Measurements from ENCODE around the gene KIN. TPM values are rescaled to one million over a fixed set of nuclear protein-coding genes. Genes with fewer than 3 reads are reported as not detected.
"Not testable (repeated sequence)": the region's sequence is repeated elsewhere in the genome, so short reads cannot be mapped to it uniquely, and the experiment has no call there.

KIN gene
- total and polyA plus RNA-seq, 2 experiments from 2014 or later = 8.5 to 31.7 TPM

- not testable (repeated sequence) for H3K36me3 ChIP-seq (ENCODE audit: insufficient read depth); H3K9me2 ChIP-seq (ENCODE audit: insufficient read depth); H2AFZ ChIP-seq; H3K27ac ChIP-seq (ENCODE audit: low read depth); H3K4me3 Mint-ChIP-seq; H3K27me3 ChIP-seq (ENCODE audit: insufficient read depth); H4K20me1 ChIP-seq (replicated peaks; ENCODE audit: insufficient read depth); H3K4me2 ChIP-seq; ATAC-seq; H3K4me1 ChIP-seq (ENCODE audit: insufficient read depth); H3K79me2 ChIP-seq (replicated peaks; ENCODE audit: insufficient read depth); H3K27me3 Mint-ChIP-seq (ENCODE audit: insufficient read depth, low read depth, poor library complexity); H3K4me1 Mint-ChIP-seq; H3F3A ChIP-seq (replicated peaks; ENCODE audit: low read depth); H3K4me3 ChIP-seq; H3K9me3 Mint-ChIP-seq
- DNase-seq (ENCODE audit: low spot score) = peak; percentile 37
- Mint-ChIP-seq H3K27ac (peak overlapping the region; percentile 58), H3K36me3 (ENCODE audit: low read depth) (peaks cover 17% of the 10 kb centered on the region; the same call in 2 of the 3 replicates)
These were observed 39.2 kb downstream of the KIN start for GRCh38 chr10:7748637-7749036.

GRCh38 chr10:7744307-7744706, 43.5 kb downstream of the KIN start:
- Mint-ChIP-seq H3K27me3 (ENCODE audit: insufficient read depth, low read depth, poor library complexity) (peaks cover 2% of the 10 kb centered on the region), H3K4me3 (no peak overlapping the region), H3K27ac (no peak overlapping the region), H3K4me1 (no peaks in the 10 kb centered on the region), H3K36me3 (ENCODE audit: low read depth) (no peaks in the 10 kb centered on the region), H3K9me3 (no peaks in the 10 kb centered on the region)
- ATAC-seq (no peak), DNase-seq (ENCODE audit: low spot score) (no peak)
- Histone ChIP-seq H3K36me3 (ENCODE audit: insufficient read depth) (no peaks in the 10 kb centered on the region), H3F3A (replicated peaks; ENCODE audit: low read depth) (no peaks in the 10 kb centered on the region), H2AFZ (no peak overlapping the region), H4K20me1 (replicated peaks; ENCODE audit: insufficient read depth) (no peaks in the 10 kb centered on the region), H3K27me3 (ENCODE audit: insufficient read depth) (no peaks in the 10 kb centered on the region), H3K9me2 (ENCODE audit: insufficient read depth) (no peaks in the 10 kb centered on the region), H3K79me2 (replicated peaks; ENCODE audit: insufficient read depth) (no peaks in the 10 kb centered on the region), H3K4me1 (ENCODE audit: insufficient read depth) (no peaks in the 10 kb centered on the region), H3K4me2 (no peak overlapping the region), H3K27ac (ENCODE audit: low read depth) (no peak overlapping the region), H3K4me3 (no peak overlapping the region)
- no peak for TF ChIP-seq STAT1 (IDR thresholded peaks at IDR 0.05; ENCODE audit: unreplicated experiment)
- no peak for TF ChIP-seq ZNF114 (CRISPR knock-in tag; IDR thresholded peaks at IDR 0.05)
- no peak for TF ChIP-seq NANOG (IDR thresholded peaks at IDR 0.05; ENCODE audit: borderline replicate concordance)
- TF ChIP-seq ZNF331 (CRISPR knock-in tag; IDR thresholded peaks at IDR 0.05; ENCODE audit: low read depth) = no peak
- TF ChIP-seq, protein P1, sequence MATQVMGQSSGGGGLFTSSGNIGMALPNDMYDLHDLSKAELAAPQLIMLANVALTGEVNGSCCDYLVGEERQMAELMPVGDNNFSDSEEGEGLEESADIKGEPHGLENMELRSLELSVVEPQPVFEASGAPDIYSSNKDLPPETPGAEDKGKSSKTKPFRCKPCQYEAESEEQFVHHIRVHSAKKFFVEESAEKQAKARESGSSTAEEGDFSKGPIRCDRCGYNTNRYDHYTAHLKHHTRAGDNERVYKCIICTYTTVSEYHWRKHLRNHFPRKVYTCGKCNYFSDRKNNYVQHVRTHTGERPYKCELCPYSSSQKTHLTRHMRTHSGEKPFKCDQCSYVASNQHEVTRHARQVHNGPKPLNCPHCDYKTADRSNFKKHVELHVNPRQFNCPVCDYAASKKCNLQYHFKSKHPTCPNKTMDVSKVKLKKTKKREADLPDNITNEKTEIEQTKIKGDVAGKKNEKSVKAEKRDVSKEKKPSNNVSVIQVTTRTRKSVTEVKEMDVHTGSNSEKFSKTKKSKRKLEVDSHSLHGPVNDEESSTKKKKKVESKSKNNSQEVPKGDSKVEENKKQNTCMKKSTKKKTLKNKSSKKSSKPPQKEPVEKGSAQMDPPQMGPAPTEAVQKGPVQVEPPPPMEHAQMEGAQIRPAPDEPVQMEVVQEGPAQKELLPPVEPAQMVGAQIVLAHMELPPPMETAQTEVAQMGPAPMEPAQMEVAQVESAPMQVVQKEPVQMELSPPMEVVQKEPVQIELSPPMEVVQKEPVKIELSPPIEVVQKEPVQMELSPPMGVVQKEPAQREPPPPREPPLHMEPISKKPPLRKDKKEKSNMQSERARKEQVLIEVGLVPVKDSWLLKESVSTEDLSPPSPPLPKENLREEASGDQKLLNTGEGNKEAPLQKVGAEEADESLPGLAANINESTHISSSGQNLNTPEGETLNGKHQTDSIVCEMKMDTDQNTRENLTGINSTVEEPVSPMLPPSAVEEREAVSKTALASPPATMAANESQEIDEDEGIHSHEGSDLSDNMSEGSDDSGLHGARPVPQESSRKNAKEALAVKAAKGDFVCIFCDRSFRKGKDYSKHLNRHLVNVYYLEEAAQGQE (IDR thresholded peaks at IDR 0.05; ENCODE audit: unreplicated experiment) = no peak
- TF ChIP-seq, protein P2, sequence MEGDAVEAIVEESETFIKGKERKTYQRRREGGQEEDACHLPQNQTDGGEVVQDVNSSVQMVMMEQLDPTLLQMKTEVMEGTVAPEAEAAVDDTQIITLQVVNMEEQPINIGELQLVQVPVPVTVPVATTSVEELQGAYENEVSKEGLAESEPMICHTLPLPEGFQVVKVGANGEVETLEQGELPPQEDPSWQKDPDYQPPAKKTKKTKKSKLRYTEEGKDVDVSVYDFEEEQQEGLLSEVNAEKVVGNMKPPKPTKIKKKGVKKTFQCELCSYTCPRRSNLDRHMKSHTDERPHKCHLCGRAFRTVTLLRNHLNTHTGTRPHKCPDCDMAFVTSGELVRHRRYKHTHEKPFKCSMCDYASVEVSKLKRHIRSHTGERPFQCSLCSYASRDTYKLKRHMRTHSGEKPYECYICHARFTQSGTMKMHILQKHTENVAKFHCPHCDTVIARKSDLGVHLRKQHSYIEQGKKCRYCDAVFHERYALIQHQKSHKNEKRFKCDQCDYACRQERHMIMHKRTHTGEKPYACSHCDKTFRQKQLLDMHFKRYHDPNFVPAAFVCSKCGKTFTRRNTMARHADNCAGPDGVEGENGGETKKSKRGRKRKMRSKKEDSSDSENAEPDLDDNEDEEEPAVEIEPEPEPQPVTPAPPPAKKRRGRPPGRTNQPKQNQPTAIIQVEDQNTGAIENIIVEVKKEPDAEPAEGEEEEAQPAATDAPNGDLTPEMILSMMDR (conservative IDR thresholded peaks at IDR 0.05; ENCODE audit: low read depth in 2 of 2) = no peak
- TF ChIP-seq, protein P3, sequence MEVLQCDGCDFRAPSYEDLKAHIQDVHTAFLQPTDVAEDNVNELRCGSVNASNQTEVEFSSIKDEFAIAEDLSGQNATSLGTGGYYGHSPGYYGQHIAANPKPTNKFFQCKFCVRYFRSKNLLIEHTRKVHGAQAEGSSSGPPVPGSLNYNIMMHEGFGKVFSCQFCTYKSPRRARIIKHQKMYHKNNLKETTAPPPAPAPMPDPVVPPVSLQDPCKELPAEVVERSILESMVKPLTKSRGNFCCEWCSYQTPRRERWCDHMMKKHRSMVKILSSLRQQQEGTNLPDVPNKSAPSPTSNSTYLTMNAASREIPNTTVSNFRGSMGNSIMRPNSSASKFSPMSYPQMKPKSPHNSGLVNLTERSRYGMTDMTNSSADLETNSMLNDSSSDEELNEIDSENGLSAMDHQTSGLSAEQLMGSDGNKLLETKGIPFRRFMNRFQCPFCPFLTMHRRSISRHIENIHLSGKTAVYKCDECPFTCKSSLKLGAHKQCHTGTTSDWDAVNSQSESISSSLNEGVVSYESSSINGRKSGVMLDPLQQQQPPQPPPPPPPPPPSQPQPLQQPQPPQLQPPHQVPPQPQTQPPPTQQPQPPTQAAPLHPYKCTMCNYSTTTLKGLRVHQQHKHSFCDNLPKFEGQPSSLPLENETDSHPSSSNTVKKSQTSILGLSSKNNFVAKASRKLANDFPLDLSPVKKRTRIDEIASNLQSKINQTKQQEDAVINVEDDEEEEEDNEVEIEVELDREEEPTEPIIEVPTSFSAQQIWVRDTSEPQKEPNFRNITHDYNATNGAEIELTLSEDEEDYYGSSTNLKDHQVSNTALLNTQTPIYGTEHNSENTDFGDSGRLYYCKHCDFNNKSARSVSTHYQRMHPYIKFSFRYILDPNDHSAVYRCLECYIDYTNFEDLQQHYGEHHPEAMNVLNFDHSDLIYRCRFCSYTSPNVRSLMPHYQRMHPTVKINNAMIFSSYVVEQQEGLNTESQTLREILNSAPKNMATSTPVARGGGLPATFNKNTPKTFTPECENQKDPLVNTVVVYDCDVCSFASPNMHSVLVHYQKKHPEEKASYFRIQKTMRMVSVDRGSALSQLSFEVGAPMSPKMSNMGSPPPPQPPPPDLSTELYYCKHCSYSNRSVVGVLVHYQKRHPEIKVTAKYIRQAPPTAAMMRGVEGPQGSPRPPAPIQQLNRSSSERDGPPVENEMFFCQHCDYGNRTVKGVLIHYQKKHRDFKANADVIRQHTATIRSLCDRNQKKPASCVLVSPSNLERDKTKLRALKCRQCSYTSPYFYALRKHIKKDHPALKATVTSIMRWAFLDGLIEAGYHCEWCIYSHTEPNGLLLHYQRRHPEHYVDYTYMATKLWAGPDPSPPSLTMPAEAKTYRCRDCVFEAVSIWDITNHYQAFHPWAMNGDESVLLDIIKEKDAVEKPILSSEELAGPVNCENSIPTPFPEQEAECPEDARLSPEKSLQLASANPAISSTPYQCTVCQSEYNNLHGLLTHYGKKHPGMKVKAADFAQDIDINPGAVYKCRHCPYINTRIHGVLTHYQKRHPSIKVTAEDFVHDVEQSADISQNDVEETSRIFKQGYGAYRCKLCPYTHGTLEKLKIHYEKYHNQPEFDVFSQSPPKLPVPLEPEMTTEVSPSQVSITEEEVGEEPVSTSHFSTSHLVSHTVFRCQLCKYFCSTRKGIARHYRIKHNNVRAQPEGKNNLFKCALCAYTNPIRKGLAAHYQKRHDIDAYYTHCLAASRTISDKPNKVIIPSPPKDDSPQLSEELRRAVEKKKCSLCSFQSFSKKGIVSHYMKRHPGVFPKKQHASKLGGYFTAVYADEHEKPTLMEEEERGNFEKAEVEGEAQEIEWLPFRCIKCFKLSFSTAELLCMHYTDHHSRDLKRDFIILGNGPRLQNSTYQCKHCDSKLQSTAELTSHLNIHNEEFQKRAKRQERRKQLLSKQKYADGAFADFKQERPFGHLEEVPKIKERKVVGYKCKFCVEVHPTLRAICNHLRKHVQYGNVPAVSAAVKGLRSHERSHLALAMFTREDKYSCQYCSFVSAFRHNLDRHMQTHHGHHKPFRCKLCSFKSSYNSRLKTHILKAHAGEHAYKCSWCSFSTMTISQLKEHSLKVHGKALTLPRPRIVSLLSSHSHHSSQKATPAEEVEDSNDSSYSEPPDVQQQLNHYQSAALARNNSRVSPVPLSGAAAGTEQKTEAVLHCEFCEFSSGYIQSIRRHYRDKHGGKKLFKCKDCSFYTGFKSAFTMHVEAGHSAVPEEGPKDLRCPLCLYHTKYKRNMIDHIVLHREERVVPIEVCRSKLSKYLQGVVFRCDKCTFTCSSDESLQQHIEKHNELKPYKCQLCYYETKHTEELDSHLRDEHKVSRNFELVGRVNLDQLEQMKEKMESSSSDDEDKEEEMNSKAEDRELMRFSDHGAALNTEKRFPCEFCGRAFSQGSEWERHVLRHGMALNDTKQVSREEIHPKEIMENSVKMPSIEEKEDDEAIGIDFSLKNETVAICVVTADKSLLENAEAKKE (CRISPR knock-in tag; IDR thresholded peaks at IDR 0.05) = no peak
- TF ChIP-seq JUNB (IDR thresholded peaks at IDR 0.05; ENCODE audit: unreplicated experiment) = no peak
- TF ChIP-seq EZH2phosphoT487 (IDR thresholded peaks at IDR 0.05; ENCODE audit: unreplicated experiment) = no peak
- no peak for TF ChIP-seq CREB1 (CRISPR knock-in tag; IDR thresholded peaks at IDR 0.05; ENCODE audit: low read depth)

Data from GM23338 (cell line).